Left hindlimb (tissue), 1 donor: Measurements from ENCODE around the gene CERS6.

Source experiments
- DNase-seq: peaks from one replicate; pipeline ENCODE4 v3.0.0-alpha.2; 2018

Gene CERS6

DNA sequence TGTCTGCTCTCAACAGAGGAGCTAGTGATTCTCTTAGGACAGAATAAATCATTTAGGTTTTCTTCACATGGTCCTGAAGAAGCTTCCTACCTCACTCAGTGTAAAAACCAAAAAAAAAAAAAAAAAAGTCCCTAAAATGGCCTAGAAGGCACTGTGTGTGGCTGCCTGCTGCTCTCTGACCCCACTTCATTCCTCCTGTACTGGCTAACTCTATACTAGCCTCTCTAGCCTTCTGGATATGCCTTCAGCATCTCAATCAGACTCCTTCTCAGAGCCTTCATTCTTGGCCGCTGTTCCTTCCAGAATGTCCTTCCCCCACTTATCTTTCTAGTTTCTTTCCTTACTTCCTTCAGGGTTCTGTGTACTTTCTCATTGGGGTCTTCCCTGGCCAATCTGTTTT is 82.1 kb downstream of the CERS6 start:
- DNase-seq = no peak

DNA sequence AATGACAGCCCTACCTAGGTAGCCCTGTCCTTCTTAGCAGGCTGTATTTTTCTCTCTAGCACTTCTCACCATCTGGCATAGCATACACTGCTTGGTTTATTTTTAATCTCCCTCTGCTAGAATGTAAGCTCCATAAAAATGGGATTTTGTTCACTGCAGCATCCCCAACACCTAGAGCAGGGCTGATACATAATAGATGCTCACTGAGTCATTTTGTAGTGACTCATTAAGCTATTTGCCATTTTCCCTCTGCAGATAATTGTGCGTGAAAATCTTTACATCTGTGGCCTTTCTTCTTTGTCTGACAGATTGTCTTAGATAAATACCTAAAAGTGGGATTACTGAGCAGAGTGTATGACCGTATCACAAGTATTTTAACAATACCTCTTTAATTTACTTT is 82.5 kb downstream of the CERS6 start:
- DNase-seq = no peak

- no peak for DNase-seq
Measured at GRCh38 chr2:168539945-168540344, 83.9 kb downstream of the CERS6 start.

DNA sequence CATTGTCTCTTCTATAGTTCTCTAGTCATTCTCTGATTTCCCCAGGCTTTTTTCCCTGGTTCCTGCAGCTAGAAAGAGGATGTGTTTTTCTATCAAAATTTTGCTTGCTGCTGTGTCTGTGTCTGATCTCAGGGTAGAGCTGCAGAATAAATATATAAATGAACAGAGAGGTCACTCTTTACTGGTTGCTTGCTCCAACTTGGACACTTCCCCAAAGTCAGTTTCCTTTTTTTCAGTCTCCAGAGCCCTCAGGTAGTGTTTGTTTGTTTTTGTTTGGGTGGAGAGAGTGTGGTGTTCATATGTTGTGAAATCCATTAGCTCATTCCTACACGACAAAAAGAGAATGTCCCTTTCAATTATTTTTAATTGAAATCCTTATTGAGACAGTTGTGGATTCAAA is 85.8 kb downstream of the CERS6 start:
- DNase-seq = no peak

- DNase-seq = no peak
Measured at GRCh38 chr2:168543037-168543436, 87.0 kb downstream of the CERS6 start.

DNA sequence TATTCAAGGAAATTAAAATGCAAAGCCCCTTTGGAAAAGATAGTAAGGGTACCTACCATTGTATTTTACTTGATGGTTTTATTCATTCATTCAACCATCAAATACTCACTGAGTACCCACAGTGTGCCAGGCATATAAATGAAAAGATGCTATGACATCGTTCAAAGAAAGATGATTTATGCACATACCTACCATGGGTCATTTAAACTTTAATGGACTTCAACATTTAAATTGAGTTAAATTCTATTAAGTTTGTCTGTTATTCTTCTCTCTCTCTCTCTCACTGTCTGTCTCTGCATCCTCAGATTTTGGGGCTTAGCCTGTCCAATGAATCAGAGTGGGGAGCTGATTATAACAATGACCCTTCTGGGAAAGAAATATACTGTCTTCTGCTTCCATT is 87.9 kb downstream of the CERS6 start:
- no peak for DNase-seq

DNA sequence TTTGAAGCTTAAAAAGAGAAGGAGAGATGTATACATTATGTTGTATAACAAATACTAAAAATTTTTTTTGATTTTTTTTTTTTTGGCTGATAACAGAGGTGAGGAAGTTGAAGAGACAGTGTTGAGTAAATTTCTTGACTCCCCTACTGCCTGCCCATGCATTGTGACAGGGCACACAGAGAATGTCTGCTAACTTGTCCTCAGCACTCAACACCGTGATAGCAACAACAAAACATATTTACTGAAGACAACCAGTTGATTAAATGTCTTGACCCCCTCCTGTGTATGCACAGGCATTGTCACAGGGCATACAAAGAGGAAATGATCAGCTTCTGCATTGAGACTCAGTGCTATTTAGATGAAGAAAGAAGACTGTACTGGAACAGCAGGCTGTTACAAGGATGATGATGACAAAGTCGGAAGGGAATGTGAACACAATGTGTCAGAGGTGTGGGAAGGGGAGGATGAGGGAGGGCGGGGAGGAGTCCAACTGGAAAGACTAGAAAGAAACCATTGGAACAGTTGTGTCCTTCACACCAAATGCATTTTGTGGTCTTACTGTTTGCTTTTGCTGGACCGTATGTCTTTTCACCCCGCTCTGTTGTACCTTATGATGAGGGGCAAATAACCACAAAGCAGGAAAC is 89.5 kb downstream of the CERS6 start:
- DNase-seq = no peak

DNA sequence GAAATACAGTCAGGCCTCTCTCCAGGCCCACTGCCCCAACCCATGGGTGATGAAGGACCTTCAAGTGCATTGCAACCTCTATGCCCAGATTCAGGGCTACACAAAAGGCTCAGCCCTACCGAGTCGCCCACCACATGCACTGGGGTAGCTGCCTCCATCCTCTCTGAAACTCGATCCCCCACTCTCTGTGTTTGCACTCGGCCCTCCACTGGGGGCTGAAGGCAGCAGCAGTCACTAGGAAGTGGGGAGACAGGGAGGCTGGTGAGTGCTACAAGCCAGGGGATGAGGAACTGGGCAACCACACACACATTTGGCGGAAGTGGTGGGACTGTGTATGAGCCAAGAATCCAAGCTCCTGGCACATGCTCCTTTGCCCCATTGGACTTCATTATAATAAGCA is 94.6 kb downstream of the CERS6 start:
- no peak for DNase-seq

DNA sequence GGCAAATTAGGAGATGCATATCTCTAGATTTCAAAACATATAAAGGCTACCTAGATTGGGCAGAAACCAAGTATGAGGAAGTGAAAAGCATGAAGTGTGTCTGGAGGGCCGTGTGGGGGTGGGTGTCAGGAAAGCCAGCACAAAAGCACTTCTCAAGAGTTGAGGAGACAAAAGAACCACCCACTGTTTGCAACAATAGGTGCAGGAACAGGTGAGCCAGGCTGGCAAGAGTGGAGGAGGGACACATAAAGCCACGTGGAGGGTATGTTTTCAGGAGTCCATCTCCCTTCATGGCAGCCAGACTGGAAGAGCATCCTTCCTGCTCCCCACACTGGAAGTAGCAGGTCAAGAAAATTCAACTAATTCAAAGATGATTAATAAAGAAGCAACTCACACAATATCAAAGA is 96.4 kb downstream of the CERS6 start:
- no peak for DNase-seq

DNA sequence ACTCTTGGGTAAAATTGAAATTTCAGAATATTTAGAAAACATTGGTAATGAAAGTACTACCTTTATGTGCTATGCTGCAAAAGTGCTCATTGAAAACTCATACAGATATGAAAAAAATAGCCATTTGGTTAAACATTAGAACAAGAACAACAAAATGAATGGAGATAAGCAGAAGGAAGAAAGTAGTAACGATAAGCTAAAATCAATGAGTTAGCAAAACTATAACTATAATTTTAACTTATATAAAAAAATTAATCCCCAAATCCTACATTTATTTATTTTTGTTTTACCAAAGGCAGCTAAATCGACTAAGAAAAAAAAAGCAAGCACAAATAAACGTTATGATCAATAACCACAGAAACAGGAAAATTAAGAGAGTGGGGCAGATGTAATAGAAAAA is 99.2 kb downstream of the CERS6 start:
- DNase-seq = no peak

DNA sequence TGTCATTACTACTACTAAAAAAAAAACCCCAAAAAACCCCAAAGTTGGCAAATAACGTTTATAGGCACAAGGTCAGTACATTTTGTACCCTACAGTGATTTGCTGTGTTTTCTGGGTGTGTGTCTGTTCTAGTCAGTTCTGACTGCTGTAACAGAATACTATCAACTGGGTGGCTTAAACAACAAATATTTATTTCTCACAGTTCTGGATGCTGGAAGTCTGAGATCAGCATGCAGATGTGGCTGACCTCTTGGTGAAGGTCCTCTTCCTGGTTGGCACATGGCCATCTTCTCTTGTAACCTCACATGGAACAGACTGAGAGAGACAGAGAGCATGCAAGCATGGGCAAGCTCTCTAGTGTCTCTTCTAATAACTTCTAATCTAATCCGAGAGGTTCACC is 103.1 kb downstream of the CERS6 start:
- no peak for DNase-seq

- DNase-seq = no peak
Measured at GRCh38 chr2:168560817-168561499, 104.9 kb downstream of the CERS6 start.

- no peak for DNase-seq
Measured at GRCh38 chr2:168561991-168562390, 105.9 kb downstream of the CERS6 start.

DNA sequence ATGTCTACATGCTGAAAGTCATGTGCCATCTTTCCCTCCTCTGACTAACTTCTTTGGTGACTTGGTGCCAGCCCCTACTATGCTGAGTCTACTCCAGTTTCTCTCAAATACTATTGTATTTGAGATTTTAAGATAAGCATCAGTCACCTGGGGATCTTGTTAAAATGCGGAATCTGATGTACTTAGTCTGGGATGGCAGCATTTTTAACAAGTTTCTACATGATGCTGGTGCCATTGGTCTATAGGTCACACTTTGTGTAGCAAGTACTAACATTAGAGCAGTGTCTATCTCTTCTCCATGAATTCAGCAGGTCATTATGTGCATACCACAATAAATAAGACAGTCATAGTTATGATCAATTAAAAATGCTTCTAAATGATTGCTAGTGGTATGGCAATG is 106.9 kb downstream of the CERS6 start:
- DNase-seq = no peak

GRCh38 chr2:168564641-168565040 is 108.6 kb downstream of the CERS6 start:
- no peak for DNase-seq

DNA sequence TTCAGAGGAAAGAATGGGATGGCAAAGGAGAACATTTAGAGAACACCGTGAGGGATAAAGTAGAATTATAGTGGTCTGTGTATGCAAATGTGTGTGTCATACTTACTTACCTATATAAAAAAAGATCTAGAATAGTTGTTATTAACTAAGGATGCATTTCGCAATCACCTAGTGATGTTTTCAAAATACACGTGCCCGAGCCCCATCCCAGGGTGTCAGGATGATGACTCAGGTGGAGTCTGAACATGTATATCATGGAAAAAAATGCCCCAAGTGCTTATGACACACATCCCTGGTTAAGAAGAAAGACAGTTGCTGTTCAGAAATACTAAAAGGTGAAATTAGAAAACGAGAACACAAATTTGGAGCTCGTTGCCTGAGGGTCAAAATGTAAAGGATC is 109.0 kb downstream of the CERS6 start:
- no peak for DNase-seq

- no peak for DNase-seq
Measured at GRCh38 chr2:168565512-168565911, 109.4 kb downstream of the CERS6 start.

GRCh38 chr2:168566974-168567665 is 111.0 kb downstream of the CERS6 start:
- DNase-seq = no peak

- DNase-seq = no peak
Measured at GRCh38 chr2:168567836-168568235, 111.8 kb downstream of the CERS6 start.

DNA sequence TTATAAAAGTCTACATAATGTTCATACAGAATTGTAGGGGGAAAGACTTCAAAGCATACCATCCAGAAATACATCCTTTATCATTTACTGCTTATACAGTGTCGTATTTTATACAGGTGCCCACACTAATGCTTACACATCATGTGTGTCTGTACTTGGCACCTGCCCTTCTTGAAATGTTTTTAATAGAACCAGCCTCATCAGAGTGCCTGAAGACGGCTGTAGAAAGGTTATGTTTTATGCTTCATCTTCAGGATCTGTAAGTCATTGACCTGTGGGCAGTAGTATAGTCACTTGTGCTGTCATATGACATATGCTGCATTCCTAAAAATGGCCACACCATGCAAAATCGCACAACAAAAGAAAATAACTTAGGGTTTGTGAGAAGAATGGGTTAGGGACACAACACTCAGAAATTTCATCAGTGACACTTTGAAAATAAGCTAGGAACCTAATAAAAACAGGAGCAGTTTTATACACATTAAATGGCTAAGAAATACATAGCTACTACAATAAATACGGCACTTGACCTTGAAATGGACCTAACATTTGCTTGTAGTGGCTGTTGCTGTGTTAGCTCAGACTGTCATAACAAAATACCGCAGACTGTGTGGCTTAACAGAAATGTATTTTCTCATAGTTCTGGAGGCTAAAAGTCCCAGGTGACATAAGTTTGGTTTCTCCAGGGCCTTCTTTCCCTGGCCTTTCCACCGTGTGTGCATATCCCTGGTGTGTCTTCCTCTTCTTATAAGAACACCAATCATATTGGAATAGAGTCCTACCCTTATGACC is 112.6 kb downstream of the CERS6 start:
- no peak for DNase-seq

DNA sequence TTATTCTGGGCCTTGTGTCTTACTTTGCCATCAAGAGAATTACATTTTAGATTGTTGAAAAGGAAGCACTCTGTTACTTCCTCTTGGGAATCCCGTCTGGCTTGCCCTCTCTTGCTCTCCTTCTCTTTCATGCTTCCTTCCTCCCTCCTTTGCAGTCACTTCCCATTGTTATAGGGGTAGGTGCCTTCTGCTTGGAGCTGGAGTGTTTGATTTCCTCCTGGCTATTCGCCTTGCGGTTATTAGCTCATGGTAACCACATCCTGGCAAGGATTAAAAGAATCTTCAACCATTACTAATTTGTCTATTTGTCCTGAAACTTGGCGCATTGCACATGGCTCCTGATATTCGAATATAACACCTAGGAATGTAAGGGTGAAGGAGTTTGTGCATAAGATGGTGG is 115.0 kb downstream of the CERS6 start:
- DNase-seq = no peak

GRCh38 chr2:168573128-168573903 is 117.2 kb downstream of the CERS6 start:
- no peak for DNase-seq
